Muscle layer of colon (tissue), 2 donors: ENCODE data around the gene GPAM.

Experiments
- H3K27ac ChIP-seq: one replicate; pipeline ENCODE4 v1.7.0; 2013; ENCODE audit warnings: low read depth, mild to moderate bottlenecking, low read length, moderate library complexity
- H3K27me3 ChIP-seq, 2 donors: one replicate each; pipeline ENCODE4 v1.7.0; 2013; ENCODE audit warnings: low read length in 2 of 2, mild to moderate bottlenecking in 2 of 2; ENCODE audit not compliant: insufficient read depth in 2 of 2, control insufficient read depth in 1 of 2
- H3K36me3 ChIP-seq: one replicate; pipeline ENCODE4 v1.7.0; 2013; ENCODE audit warnings: mild to moderate bottlenecking, low read length; ENCODE audit not compliant: insufficient read depth
- H3K4me1 ChIP-seq: one replicate; pipeline ENCODE4 v1.7.0; 2013; ENCODE audit warnings: mild to moderate bottlenecking, low read length; ENCODE audit not compliant: insufficient read depth
- H3K4me3 ChIP-seq, 2 donors: one replicate each; pipeline ENCODE4 v1.7.0; 2013; ENCODE audit warnings: low read length in 2 of 2, low read depth in 1 of 2, mild to moderate bottlenecking in 1 of 2, moderate library complexity in 1 of 2
- H3K9ac ChIP-seq: one replicate; pipeline ENCODE4 v1.7.0; 2013; ENCODE audit warnings: low read length
- H3K9me3 ChIP-seq: one replicate; pipeline ENCODE4 v1.7.0; 2013; ENCODE audit warnings: mild to moderate bottlenecking, low read length
- donor health status: abdominal sarcoma.
- donor health status: Adenocarcinoma of cecum.

GPAM gene

GRCh38 chr10:112140110-112140970 lies 43.2 kb downstream of the GPAM start:
- Histone ChIP-seq H3K36me3 (no peaks in the 10 kb centered on the region), H3K9ac (no peak overlapping the region), H3K4me1 (no peaks in the 10 kb centered on the region), H3K27ac (no peak overlapping the region), H3K4me3 (no peak overlapping the region), H3K27me3 (no peaks in the 10 kb centered on the region), H3K9me3 (no peaks in the 10 kb centered on the region)

DNA sequence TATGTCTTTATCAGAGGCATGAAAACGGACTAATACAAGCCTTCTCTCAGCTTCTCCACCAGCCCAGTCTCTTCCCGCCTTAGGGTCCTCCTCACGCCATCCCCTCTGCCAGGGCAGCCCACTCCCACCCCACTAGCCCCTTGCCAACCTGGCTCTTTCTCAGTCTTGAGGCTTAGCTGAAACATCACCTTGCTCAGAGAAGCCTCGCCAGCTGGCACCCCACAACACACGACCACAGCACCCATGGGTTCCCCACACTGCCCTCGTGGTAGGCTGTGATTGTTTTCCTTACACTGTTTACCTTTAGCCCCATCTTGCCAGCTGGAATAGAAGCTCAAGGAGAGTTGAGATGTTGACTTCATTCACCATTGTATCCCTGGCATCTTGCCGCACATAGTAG lies 44.4 kb downstream of the GPAM start:
- Histone ChIP-seq H3K27ac (no peak overlapping the region), H3K4me3 (no peak overlapping the region), H3K4me1 (no peaks in the 10 kb centered on the region), H3K36me3 (no peaks in the 10 kb centered on the region), H3K9ac (no peak overlapping the region), H3K9me3 (no peaks in the 10 kb centered on the region), H3K27me3 (no peaks in the 10 kb centered on the region)

GRCh38 chr10:112137154-112137987 lies 46.2 kb downstream of the GPAM start:
- Histone ChIP-seq H3K9ac (no peak overlapping the region), H3K27me3 (no peaks in the 10 kb centered on the region), H3K27ac (no peak overlapping the region), H3K9me3 (no peaks in the 10 kb centered on the region), H3K4me3 (no peak overlapping the region), H3K4me1 (no peaks in the 10 kb centered on the region), H3K36me3 (no peaks in the 10 kb centered on the region)

DNA sequence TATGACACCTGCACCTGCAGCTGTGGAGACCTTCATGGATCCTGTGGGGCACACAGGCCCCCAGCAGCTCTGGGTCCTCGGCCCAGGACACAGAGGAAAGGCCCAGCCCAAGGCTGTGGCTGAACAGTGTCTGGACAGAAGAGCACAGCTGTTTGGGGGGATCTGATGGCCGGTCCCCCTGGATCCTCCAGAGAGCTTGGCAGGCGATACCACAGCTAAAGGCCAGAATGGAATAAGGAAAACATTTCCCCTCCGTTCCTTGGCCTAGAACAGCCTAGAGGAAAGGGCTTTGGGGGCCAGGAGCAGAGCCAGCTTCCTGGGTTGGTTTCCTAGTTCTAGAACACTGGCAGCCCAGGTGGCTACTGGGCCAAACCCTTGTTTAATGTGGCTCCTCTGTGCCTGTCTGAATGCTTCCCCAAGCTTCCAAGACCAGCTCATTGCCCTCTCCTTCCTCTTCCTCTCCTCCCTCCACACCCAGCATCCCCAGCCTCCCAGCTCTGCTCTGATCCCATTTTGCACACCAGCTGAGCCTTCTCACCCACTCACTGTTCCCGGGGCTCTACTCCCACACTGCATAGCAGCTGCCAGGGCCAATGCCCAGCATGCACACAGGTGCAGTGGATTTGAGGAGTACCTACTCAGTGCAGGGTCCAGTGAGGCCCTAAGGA lies 46.9 kb downstream of the GPAM start:
- Histone ChIP-seq H3K4me3 (no peak overlapping the region), H3K27me3 (no peaks in the 10 kb centered on the region), H3K9me3 (no peaks in the 10 kb centered on the region), H3K4me1 (no peaks in the 10 kb centered on the region), H3K9ac (no peak overlapping the region), H3K27ac (no peak overlapping the region), H3K36me3 (no peaks in the 10 kb centered on the region)

GRCh38 chr10:112135604-112136003 lies 48.0 kb downstream of the GPAM start:
- H3K36me3 ChIP-seq: no peaks in the 10 kb centered on the region
- H3K4me3 ChIP-seq: no peak overlapping the region
- H3K27ac ChIP-seq: no peak overlapping the region
- H3K27me3 ChIP-seq: no peaks in the 10 kb centered on the region
- no peak overlapping the region for H3K9ac ChIP-seq
- H3K4me1 ChIP-seq: peaks cover 7% of the 10 kb centered on the region
- no peaks in the 10 kb centered on the region for H3K9me3 ChIP-seq

DNA sequence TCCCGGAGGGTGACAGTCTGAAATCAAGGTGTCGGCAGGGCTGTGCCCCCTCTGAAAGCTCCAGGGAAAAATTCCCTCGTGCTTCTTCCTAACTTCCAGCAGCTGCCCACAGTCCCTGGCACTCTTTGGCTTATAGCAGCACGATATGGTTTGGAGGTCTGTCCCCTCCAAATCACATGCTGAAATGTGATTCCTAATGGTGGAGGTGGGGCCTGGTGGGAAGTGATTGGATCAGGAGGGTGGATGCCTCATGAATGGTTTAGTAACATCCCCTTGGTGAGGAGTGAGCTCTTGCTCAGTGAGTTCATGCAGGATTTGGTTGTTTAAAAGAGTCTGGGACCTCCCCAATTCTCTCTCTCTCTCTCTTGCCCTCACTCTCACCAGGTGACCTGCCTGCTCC lies 51.1 kb downstream of the GPAM start:
- no peak overlapping the region for H3K27ac ChIP-seq
- H3K9me3 ChIP-seq: no peaks in the 10 kb centered on the region
- no peak overlapping the region for H3K9ac ChIP-seq
- peaks cover 7% of the 10 kb centered on the region for H3K4me1 ChIP-seq
- H3K4me3 ChIP-seq: no peak overlapping the region
- no peaks in the 10 kb centered on the region for H3K27me3 ChIP-seq
- no peaks in the 10 kb centered on the region for H3K36me3 ChIP-seq

- Histone ChIP-seq H3K9ac (no peak overlapping the region), H3K4me1 (peaks cover 7% of the 10 kb centered on the region), H3K4me3 (no peak overlapping the region), H3K36me3 (no peaks in the 10 kb centered on the region), H3K27ac (no peak overlapping the region), H3K27me3 (no peaks in the 10 kb centered on the region), H3K9me3 (no peaks in the 10 kb centered on the region)
Observed at GRCh38 chr10:112131996-112132395, 51.6 kb downstream of the GPAM start.

DNA sequence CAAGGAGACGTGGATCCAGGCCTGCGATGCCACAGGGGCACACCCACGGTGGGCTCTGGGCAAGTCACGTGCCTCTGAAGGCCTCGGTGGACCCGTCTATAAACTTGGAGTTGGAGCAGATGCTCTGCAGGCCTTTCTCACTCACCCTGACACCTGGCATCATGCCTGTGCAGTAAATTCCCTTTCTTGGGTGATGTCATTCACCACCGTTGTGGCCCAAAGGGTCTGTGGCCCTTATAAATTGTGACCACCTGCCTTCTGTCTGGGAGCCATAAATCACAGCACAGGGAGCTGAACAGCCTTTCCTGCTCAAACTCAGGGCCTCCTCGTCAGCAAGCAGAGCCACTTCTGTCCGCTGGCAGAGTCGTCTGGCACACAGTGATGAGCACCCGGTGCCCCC lies 52.2 kb downstream of the GPAM start:
- H3K27me3 ChIP-seq: no peaks in the 10 kb centered on the region
- H3K9ac ChIP-seq: no peak overlapping the region
- no peaks in the 10 kb centered on the region for H3K9me3 ChIP-seq
- no peak overlapping the region for H3K27ac ChIP-seq
- H3K4me1 ChIP-seq: peaks cover 7% of the 10 kb centered on the region
- no peak overlapping the region for H3K4me3 ChIP-seq
- no peaks in the 10 kb centered on the region for H3K36me3 ChIP-seq

- Histone ChIP-seq H3K36me3 (no peaks in the 10 kb centered on the region), H3K4me1 (peaks cover 7% of the 10 kb centered on the region), H3K27me3 (no peaks in the 10 kb centered on the region), H3K27ac (no peak overlapping the region), H3K9me3 (no peaks in the 10 kb centered on the region), H3K9ac (no peak overlapping the region), H3K4me3 (no peak overlapping the region)
Observed at GRCh38 chr10:112126901-112127300, 56.7 kb downstream of the GPAM start.

DNA sequence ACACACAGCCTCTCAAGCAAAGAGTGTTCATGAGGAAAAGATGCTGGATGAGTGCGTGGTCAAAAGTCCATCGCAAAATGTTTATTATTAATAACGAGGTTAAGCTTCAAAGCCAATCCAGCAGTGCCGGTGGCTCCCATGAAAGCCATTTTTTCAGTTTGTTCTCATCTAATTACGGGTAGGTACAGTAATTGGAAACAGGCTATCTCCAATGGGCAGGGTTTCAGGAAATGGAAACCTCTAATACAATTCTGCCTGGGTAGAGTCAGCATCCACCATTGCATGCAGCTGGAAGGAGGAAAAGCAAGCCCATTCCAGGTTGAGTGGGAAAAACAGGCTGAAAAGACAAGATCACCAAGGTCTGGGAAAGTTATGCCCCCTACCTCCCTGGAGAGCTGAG lies 57.4 kb downstream of the GPAM start:
- Histone ChIP-seq H3K27me3 (no peaks in the 10 kb centered on the region), H3K4me1 (peaks cover 5% of the 10 kb centered on the region), H3K4me3 (no peak overlapping the region), H3K9me3 (no peaks in the 10 kb centered on the region), H3K36me3 (no peaks in the 10 kb centered on the region), H3K9ac (no peak overlapping the region), H3K27ac (no peak overlapping the region)

DNA sequence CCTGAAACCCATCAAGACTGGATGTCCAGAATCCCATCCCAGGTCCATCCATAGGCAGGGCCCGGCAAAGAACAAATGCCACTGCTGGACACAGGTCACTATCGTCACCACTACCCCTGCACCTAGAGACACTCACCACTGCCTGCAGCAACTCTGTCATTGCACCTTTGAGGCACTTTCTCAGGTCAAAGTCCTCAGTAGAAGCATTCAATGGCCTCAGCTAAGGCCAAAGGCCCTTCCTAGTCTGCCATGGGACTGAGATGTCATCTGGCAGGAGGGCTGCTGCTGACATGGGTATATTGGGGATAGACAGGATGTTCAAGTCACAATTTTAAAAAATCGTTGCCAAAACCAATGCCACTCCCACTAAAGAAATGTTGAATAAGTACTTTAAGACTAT lies 58.7 kb downstream of the GPAM start:
- H3K4me3 ChIP-seq: no peak overlapping the region
- no peak overlapping the region for H3K9ac ChIP-seq
- no peaks in the 10 kb centered on the region for H3K9me3 ChIP-seq
- no peak overlapping the region for H3K27ac ChIP-seq
- no peaks in the 10 kb centered on the region for H3K27me3 ChIP-seq
- H3K36me3 ChIP-seq: no peaks in the 10 kb centered on the region
- no peaks in the 10 kb centered on the region for H3K4me1 ChIP-seq
